ENCODE data around the gene CCNH. TPM values are rescaled to one million over a fixed set of nuclear protein-coding genes. Genes with fewer than 3 reads are reported as not detected.

The CCNH gene
- total RNA-seq, 4 donors from 2014 or later: 51.4 to 128 (median 54.5) TPM

DNA sequence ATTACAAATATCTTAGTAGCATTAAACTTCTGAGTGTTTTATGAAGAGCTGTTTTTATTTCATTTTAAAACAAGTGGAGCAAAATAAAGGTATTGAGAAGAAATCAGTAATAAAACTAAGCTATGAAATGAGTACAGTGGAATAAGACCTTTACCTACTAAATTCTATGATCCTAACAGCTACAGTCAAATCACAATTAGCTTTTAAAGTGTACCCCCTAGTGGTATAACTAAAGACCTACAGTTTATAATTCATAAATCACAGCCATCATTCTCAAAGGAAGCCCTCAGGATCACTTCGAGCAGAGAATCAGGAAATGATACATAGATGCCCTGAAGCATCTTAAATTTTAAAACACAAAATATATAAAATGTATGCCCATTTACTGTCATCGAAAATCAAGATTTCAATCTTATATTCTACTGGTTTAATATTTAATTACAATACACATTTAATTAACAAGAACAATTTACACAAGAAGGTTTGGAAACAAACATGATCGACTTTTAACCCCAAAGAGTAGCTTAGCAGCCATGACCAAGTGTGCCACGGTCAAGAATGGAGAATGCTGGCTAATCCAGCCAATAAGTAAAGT lies 12.3 kb downstream of the CCNH start:
- 62% methylated on average over 4 of the region's 4 CpGs for WGBS
- Histone ChIP-seq H3K36me3 (peaks cover 77% of the 10 kb centered on the region), H3K27ac (no peak overlapping the region), H3K27me3 (no peaks in the 10 kb centered on the region), H3K9me3 (no peaks in the 10 kb centered on the region), H3K4me3 (no peak overlapping the region), H3K4me1 (peaks cover 10% of the 10 kb centered on the region)
- DNase-seq (ENCODE audit: low spot score in 2 of 2): no peak
- no peak for TF ChIP-seq POLR2AphosphoS5 (IDR thresholded peaks at IDR 0.05)
- TF ChIP-seq, protein P1, sequence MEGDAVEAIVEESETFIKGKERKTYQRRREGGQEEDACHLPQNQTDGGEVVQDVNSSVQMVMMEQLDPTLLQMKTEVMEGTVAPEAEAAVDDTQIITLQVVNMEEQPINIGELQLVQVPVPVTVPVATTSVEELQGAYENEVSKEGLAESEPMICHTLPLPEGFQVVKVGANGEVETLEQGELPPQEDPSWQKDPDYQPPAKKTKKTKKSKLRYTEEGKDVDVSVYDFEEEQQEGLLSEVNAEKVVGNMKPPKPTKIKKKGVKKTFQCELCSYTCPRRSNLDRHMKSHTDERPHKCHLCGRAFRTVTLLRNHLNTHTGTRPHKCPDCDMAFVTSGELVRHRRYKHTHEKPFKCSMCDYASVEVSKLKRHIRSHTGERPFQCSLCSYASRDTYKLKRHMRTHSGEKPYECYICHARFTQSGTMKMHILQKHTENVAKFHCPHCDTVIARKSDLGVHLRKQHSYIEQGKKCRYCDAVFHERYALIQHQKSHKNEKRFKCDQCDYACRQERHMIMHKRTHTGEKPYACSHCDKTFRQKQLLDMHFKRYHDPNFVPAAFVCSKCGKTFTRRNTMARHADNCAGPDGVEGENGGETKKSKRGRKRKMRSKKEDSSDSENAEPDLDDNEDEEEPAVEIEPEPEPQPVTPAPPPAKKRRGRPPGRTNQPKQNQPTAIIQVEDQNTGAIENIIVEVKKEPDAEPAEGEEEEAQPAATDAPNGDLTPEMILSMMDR (IDR thresholded peaks at IDR 0.05): peak; percentile 14 to 48

- Histone ChIP-seq H3K4me1 (peaks cover 10% of the 10 kb centered on the region), H3K27me3 (no peaks in the 10 kb centered on the region), H3K4me3 (no peak overlapping the region), H3K9me3 (no peaks in the 10 kb centered on the region), H3K36me3 (peaks cover 77% of the 10 kb centered on the region), H3K27ac (no peak overlapping the region)
- TF ChIP-seq POLR2A (IDR thresholded peaks at IDR 0.05) (no peak), EP300 (IDR thresholded peaks at IDR 0.05) (no peak), POLR2AphosphoS5 (IDR thresholded peaks at IDR 0.05) (no peak)
- TF ChIP-seq, protein P1 (IDR thresholded peaks at IDR 0.05): no peak
- no peak for DNase-seq (ENCODE audit: low spot score in 2 of 2)
- WGBS: 62% methylated on average over 2 of the region's 2 CpGs
Observed at GRCh38 chr5:87399720-87400119, 13.0 kb downstream of the CCNH start.

DNA sequence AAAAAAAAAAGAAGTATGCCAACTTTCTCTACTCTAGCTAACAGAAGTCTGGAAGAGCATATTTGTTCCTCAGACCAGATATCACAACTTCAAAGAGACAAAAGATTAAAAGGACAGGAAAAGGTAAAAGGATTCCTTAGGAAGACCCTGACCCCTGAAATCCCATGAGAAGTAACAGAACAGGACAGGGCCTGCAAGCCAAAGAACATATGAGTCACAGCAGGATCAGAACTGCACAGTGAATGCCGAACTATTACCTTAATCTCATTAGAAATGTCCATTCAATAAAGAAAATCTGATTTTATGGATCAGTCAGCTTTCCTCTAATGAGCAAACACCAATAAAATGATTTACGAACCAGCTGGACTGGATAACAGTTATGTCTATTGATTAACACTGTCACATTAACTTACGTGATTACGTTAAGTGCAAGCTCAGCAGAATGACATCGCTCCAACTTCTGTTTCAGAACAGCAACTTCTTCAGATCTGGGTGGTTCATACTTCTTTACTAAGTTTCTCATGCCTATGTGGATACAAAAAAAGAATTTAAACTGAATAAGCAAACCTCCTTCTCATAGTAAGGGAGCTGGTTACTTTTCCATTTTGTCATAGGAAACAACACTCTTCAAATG lies 13.6 kb downstream of the CCNH start:
- no peak for DNase-seq (ENCODE audit: low spot score in 2 of 2)
- no peak for TF ChIP-seq POLR2A (IDR thresholded peaks at IDR 0.05)
- TF ChIP-seq POLR2AphosphoS5 (IDR thresholded peaks at IDR 0.05): no peak
- TF ChIP-seq, protein P1 (IDR thresholded peaks at IDR 0.05): no peak
- no peak for TF ChIP-seq EP300 (IDR thresholded peaks at IDR 0.05)
- Histone ChIP-seq H3K36me3 (peaks cover 76% of the 10 kb centered on the region), H3K4me1 (peaks cover 10% of the 10 kb centered on the region), H3K9me3 (no peaks in the 10 kb centered on the region), H3K27me3 (no peaks in the 10 kb centered on the region), H3K4me3 (no peak overlapping the region), H3K27ac (no peak overlapping the region)
- 81% methylated on average over 5 of the region's 5 CpGs for WGBS

- no peak overlapping the region for H3K27ac ChIP-seq
- no peaks in the 10 kb centered on the region for H3K27me3 ChIP-seq
- DNase-seq (ENCODE audit: low spot score in 2 of 2): no peak
- H3K36me3 ChIP-seq: peaks cover 94% of the 10 kb centered on the region
- WGBS: 91% methylated on average over 3 of the region's 3 CpGs
- no peak overlapping the region for H3K4me3 ChIP-seq
- peaks cover 6% of the 10 kb centered on the region for H3K4me1 ChIP-seq
- TF ChIP-seq POLR2AphosphoS5 (IDR thresholded peaks at IDR 0.05): no peak
- TF ChIP-seq, protein P1 (IDR thresholded peaks at IDR 0.05): no peak
- TF ChIP-seq EP300 (IDR thresholded peaks at IDR 0.05): no peak
- TF ChIP-seq POLR2A (IDR thresholded peaks at IDR 0.05): no peak
- no peaks in the 10 kb centered on the region for H3K9me3 ChIP-seq
Observed at GRCh38 chr5:87394411-87395165, 18.1 kb downstream of the CCNH start.

- no peaks in the 10 kb centered on the region for H3K9me3 ChIP-seq
- H3K4me1 ChIP-seq: no peaks in the 10 kb centered on the region
- H3K27ac ChIP-seq: peak overlapping the region; percentile 13
- 68% methylated on average over 2 of the region's 2 CpGs for WGBS
- H3K4me3 ChIP-seq: no peak overlapping the region
- TF ChIP-seq POLR2A (IDR thresholded peaks at IDR 0.05): no peak
- TF ChIP-seq EP300 (IDR thresholded peaks at IDR 0.05): no peak
- TF ChIP-seq, protein P1 (IDR thresholded peaks at IDR 0.05): no peak
- no peak for TF ChIP-seq POLR2AphosphoS5 (IDR thresholded peaks at IDR 0.05)
- no peaks in the 10 kb centered on the region for H3K27me3 ChIP-seq
- DNase-seq (ENCODE audit: low spot score in 2 of 2): no peak
- H3K36me3 ChIP-seq: peaks cover 94% of the 10 kb centered on the region
Observed at GRCh38 chr5:87393331-87393730, 19.4 kb downstream of the CCNH start.
